Keratinocyte (primary cell): ENCODE results near the gene TEX53. TPM values are rescaled to one million over a fixed set of nuclear protein-coding genes. Genes with fewer than 3 reads are reported as not detected.

ENCODE experiments used
- DNase-seq: peaks from one replicate; pipeline ENCODE4 v3.0.0-alpha.2; 2011; ENCODE audit warnings: low read depth, missing footprints, low spot score
- FAIRE-seq: peaks from 2 replicates; lab custom pipeline; 2011; peaks lifted over from hg19 to GRCh38; lab: Jason Lieb, UNC
- H2AFZ ChIP-seq: 2 replicates; pipeline ENCODE4 v1.6.0; 2012; ENCODE audit warnings: low read length, control low read depth, inconsistent platforms; ENCODE audit not compliant: control insufficient read depth
- H3K27ac ChIP-seq: 2 replicates; pipeline ENCODE4 v1.5.1; 2011; ENCODE audit warnings: low read length; ENCODE audit not compliant: control insufficient read depth, insufficient read depth
- H3K27me3 ChIP-seq: 3 replicates; pipeline ENCODE4 v1.6.0; 2011; ENCODE audit warnings: low read length; ENCODE audit not compliant: control insufficient read depth, insufficient read depth; ENCODE audit errors: extremely low read depth
- H3K36me3 ChIP-seq, 2 experiments: 2 replicates in 1 of 2; 3 replicates in 1 of 2; pipeline ENCODE4 v1.5.1; 2011; ENCODE audit warnings: low read length in 2 of 2, mild to moderate bottlenecking in 1 of 2; ENCODE audit not compliant: control insufficient read depth in 2 of 2, insufficient read depth in 2 of 2; ENCODE audit errors: extremely low read depth in 1 of 2
- H3K4me1 ChIP-seq: 3 replicates; pipeline ENCODE4 v1.5.1; 2011; ENCODE audit warnings: low read length; ENCODE audit not compliant: control insufficient read depth, insufficient read depth; ENCODE audit errors: extremely low read depth
- H3K4me2 ChIP-seq: 3 replicates; pipeline ENCODE4 v1.6.0; 2011; ENCODE audit warnings: low read depth, low read length; ENCODE audit not compliant: control insufficient read depth, insufficient read depth; ENCODE audit errors: extremely low read depth
- H3K4me3 ChIP-seq, 3 experiments: fragments of 200-600 bp in 1 of 3; sonication (generic) in 1 of 3; 2 replicates in 2 of 3; 3 replicates in 1 of 3; pipeline ENCODE4 v1.5.1; 2011 to 2016; ENCODE audit warnings: low read length in 3 of 3, mild to moderate bottlenecking in 3 of 3, control low read depth in 2 of 3, inconsistent platforms in 1 of 3, low read depth in 1 of 3, mixed read lengths in 1 of 3, mixed run types in 1 of 3, moderate library complexity in 1 of 3; ENCODE audit not compliant: control insufficient read depth in 2 of 3, insufficient read depth in 2 of 3; ENCODE audit errors: extremely low read depth in 1 of 3
- H3K79me2 ChIP-seq: 2 replicates; pipeline ENCODE4 v1.6.0; 2012; ENCODE audit warnings: low read length; ENCODE audit not compliant: control insufficient read depth, insufficient read depth
- H3K9ac ChIP-seq: 3 replicates; pipeline ENCODE4 v1.6.0; 2011; ENCODE audit warnings: low read length; ENCODE audit not compliant: control insufficient read depth, insufficient read depth; ENCODE audit errors: extremely low read depth
- H3K9me1 ChIP-seq: 3 replicates; pipeline ENCODE4 v1.6.0; 2011; ENCODE audit warnings: low read length; ENCODE audit not compliant: control insufficient read depth, insufficient read depth; ENCODE audit errors: extremely low read depth
- H3K9me3 ChIP-seq: 2 replicates; pipeline ENCODE4 v1.5.1; 2012; ENCODE audit warnings: low read depth, low read length; ENCODE audit not compliant: control insufficient read depth
- H4K20me1 ChIP-seq: 3 replicates; pipeline ENCODE4 v1.6.0; 2011; ENCODE audit warnings: low read length; ENCODE audit not compliant: control insufficient read depth, insufficient read depth; ENCODE audit errors: extremely low read depth
- EZH2 ChIP-seq: IDR thresholded peaks from one replicate; pipeline ENCODE4 v1.6.1; 2012; ENCODE audit warnings: inconsistent platforms, mild to moderate bottlenecking, low read length, moderate library complexity
- dilution Hi-C: fragments of 300-500 bp; cut with MboI; formaldehyde crosslinking; loops from one replicate; pipeline ENCODE4 v1.7.0; 2020; ENCODE audit warnings: low sequenced_read_pairs; ENCODE audit not compliant: extremely low pct_ligation_motif_present
- polyA plus RNA-seq, 5 experiments: library from polyadenylated mRNA; depleted of rRNA in 3 of 5; stranded (reverse) in 3 of 5; stranded (forward) in 1 of 5; unstranded in 1 of 5; fragments of >200 nt; gene quantifications; 1 replicate in 1 of 5; 2 replicates in 3 of 5; 3 replicates in 1 of 5; pipeline versions ENCODE4 v1.2.1 to v1.2.3, GENCODE V29; 2011 to 2012; ENCODE audit warnings: missing spikeins in 2 of 5, low read depth in 1 of 5, low replicate concordance in 1 of 5
- TF ChIP-seq, protein P1 (sequence below), 3 experiments: IDR thresholded peaks in 1 of 3; conservative IDR thresholded peaks in 1 of 3; optimal IDR thresholded peaks in 1 of 3; 2 replicates in 2 of 3; 3 replicates in 1 of 3; pipeline versions ENCODE3 to v1.5.1; 2011; ENCODE audit warnings: low read length in 3 of 3, mild to moderate bottlenecking in 3 of 3, moderate library complexity in 2 of 3, control low read depth in 1 of 3, inconsistent platforms in 1 of 3; ENCODE audit not compliant: insufficient read depth in 2 of 3; ENCODE audit errors: extremely low read depth in 1 of 3

TEX53 gene
- polyA plus RNA-seq, 1 donor (not counting 4 experiments of a cell fraction or from before 2014, with no cell fraction given): not detected

DNA sequence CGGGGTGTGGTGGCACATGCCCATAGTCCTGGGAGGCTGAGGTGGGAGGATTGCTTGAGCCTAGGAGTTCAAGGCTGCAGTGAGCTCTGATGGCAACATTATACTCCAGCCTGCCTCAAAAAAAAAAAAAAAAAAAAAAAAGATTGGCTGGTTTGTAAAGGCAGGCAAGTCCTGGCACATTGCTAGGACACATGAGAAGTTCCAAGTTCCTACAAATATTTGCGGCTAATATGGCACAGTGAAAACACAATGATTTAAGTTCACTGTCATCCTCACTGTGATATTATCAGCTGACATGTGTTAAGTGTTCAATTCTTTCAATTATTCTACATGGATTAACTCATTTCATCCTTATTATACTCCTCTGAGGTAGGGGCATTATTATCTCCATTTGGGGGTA lies 26.4 kb downstream of the TEX53 start:
- Histone ChIP-seq H3K4me2 (no peak overlapping the region), H3K79me2 (no peaks in the 10 kb centered on the region), H3K9me1 (no peaks in the 10 kb centered on the region), H3K4me1 (peaks cover 7% of the 10 kb centered on the region), H3K36me3 (peaks cover 4 to 5% of the 10 kb centered on the region in 2 experiments), H2AFZ (no peak overlapping the region), H4K20me1 (no peaks in the 10 kb centered on the region), H3K4me3 (no peak overlapping the region), H3K27ac (no peak overlapping the region), H3K9me3 (no peaks in the 10 kb centered on the region), H3K9ac (no peak overlapping the region), H3K27me3 (no peaks in the 10 kb centered on the region)
- TF ChIP-seq EZH2: no peak
- TF ChIP-seq, protein P1, sequence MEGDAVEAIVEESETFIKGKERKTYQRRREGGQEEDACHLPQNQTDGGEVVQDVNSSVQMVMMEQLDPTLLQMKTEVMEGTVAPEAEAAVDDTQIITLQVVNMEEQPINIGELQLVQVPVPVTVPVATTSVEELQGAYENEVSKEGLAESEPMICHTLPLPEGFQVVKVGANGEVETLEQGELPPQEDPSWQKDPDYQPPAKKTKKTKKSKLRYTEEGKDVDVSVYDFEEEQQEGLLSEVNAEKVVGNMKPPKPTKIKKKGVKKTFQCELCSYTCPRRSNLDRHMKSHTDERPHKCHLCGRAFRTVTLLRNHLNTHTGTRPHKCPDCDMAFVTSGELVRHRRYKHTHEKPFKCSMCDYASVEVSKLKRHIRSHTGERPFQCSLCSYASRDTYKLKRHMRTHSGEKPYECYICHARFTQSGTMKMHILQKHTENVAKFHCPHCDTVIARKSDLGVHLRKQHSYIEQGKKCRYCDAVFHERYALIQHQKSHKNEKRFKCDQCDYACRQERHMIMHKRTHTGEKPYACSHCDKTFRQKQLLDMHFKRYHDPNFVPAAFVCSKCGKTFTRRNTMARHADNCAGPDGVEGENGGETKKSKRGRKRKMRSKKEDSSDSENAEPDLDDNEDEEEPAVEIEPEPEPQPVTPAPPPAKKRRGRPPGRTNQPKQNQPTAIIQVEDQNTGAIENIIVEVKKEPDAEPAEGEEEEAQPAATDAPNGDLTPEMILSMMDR (optimal IDR thresholded peaks at IDR 0.05 in 1 of 3, IDR thresholded peaks at IDR 0.05 in 1 of 3, conservative IDR thresholded peaks at IDR 0.05 in 1 of 3; ENCODE audit: extremely low read depth in 1 of 3, insufficient read depth in 2 of 3, low read length in 3 of 3): no peak
- dilution Hi-C loops: no loop called here
- peak; percentile 48 for FAIRE-seq
- no peak for DNase-seq

DNA sequence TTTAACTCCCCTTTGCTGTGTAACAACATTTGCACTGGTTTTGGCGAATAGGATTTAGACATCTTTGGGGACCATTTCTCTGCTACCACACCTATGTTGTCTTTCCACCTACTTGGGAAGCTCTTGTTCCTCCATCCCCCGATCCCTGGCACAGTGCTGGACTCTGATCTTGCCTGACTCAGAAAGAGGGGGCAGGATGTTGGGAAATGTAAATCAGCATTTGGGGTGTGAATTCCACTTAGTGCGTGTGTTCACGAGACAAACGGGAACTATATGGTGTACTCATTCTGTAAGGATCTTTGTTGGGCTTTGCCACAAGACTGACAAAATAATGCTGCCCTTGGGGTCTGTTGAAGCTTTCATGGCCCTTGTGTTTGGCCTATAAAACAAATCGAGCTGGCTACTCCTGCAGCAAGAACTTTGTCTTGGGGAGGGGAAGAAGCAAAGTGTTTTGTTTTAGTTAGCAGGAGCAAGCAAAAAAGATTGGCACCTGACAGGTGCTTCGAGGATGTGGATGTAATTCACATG lies 28.0 kb downstream of the TEX53 start:
- Histone ChIP-seq H3K9ac (no peak overlapping the region), H3K4me2 (no peak overlapping the region), H3K27me3 (no peaks in the 10 kb centered on the region), H4K20me1 (no peaks in the 10 kb centered on the region), H2AFZ (no peak overlapping the region), H3K9me3 (no peaks in the 10 kb centered on the region), H3K36me3 (peaks cover 4 to 5% of the 10 kb centered on the region in 2 experiments), H3K4me3 (no peak overlapping the region), H3K9me1 (no peaks in the 10 kb centered on the region), H3K27ac (no peak overlapping the region), H3K4me1 (peaks cover 7% of the 10 kb centered on the region), H3K79me2 (no peaks in the 10 kb centered on the region)
- DNase-seq (no peak), FAIRE-seq (no peak)
- TF ChIP-seq EZH2: no peak
- TF ChIP-seq, protein P1 (optimal IDR thresholded peaks at IDR 0.05 in 1 of 3, IDR thresholded peaks at IDR 0.05 in 1 of 3, conservative IDR thresholded peaks at IDR 0.05 in 1 of 3; ENCODE audit: extremely low read depth in 1 of 3, insufficient read depth in 2 of 3, low read length in 3 of 3): no peak
- dilution Hi-C loops: no loop called here
